Suppressor macrophage (primary cell): ENCODE data around the gene GAS2L1.
A peak's percentile ranks its signal among the peaks of the same experiment; 100 is the strongest.

Experiments used
- DNase-seq, 4 experiments: peaks; one replicate each; pipeline ENCODE4 v3.0.0-alpha.2; 2020 to 2022

Gene GAS2L1

GRCh38 chr22:29328055-29328454 lies 21.6 kb downstream of the GAS2L1 start:
- no peak for DNase-seq

- no peak for DNase-seq
These were observed 22.4 kb downstream of the GAS2L1 start for GRCh38 chr22:29328566-29329500.

DNA sequence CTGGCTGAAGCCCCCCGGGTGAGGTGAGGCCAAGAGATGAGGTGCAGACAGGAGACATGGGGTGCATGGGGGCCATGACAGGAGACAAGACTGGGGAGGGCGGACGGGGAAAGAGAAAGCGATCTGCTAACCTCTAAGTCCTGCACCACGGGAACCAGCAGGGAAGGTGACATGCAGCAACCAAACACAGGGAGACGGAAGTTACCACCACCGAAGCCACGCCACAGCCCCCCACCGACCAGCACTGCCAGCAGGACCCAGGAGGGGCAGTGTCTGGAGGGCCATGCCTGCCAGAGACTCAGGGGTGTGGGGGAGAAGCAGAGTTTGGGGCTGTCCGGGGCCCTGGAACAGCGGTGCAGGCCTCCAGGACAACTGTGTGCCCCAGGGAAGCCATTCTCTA lies 23.1 kb downstream of the GAS2L1 start:
- no peak for DNase-seq

- no peak for DNase-seq
These were observed 23.8 kb downstream of the GAS2L1 start for GRCh38 chr22:29330291-29330690.

DNA sequence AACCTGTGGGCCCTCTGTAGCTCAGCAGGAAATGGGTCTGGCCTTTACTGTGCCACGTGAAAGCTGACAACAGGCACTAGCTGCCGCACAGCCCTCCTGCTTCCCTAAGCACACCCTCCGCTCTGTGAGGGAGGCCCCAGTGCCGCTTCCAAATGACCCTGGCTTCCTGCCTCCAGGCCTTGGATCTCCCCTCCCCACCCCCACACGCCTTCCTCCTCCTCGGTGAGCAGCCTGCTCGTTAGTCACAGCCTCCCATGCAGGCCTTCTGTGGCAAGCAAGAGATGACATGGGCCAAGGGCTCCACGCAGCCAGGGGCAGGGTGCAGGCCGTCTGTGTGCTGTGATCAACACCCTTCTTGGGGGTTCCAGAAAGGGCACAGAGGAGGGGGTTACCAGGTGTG lies 24.3 kb downstream of the GAS2L1 start:
- peak in 2 of 4 experiments; percentile 15 to 45 for DNase-seq

GRCh38 chr22:29331213-29331612 lies 24.8 kb downstream of the GAS2L1 start:
- DNase-seq, result no peak

GRCh38 chr22:29331658-29332300 lies 25.3 kb downstream of the GAS2L1 start:
- DNase-seq, result no peak

GRCh38 chr22:29332886-29333496 lies 26.5 kb downstream of the GAS2L1 start:
- DNase-seq, result no peak

- DNase-seq, result no peak
These were observed 27.7 kb downstream of the GAS2L1 start for GRCh38 chr22:29334148-29334547.

GRCh38 chr22:29334696-29335344 lies 28.4 kb downstream of the GAS2L1 start:
- no peak for DNase-seq

GRCh38 chr22:29335656-29336055 lies 29.2 kb downstream of the GAS2L1 start:
- DNase-seq, result no peak

GRCh38 chr22:29336751-29337490 lies 30.5 kb downstream of the GAS2L1 start:
- peak in 2 of 4 experiments; percentile 43 to 50 for DNase-seq

DNA sequence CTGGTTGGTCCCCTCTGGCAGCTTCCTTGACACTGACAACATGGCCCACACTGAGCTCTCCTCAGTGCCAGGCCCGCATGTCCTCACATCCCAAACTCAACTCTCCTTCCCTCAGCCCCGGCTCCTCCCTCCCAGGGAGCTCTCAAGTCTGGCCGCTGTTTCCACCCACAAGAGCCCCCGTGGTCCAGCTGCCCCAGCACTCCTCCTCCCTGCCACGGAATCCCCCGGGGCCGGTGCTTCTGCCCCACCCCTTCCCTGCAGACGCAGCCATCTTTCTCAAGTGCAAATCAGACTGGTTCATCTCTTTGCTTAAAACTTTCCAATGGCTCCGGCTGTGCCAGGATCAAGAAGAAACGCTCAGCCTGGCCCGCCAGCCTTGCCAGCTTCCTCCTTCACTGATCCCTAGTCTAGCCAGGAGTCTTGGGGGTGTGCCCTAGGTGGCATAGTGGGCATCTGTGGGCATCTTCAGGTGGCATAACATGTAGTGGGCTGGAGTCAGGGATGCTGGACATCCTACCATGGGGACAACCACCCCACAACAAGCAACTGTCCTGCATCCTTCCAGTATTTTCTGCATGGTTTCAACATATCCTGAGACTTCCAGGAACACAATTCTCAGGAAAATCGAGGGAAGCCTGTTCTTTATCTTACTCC lies 31.3 kb downstream of the GAS2L1 start:
- DNase-seq, result no peak

GRCh38 chr22:29338398-29338797 lies 31.9 kb downstream of the GAS2L1 start:
- DNase-seq, result no peak

DNA sequence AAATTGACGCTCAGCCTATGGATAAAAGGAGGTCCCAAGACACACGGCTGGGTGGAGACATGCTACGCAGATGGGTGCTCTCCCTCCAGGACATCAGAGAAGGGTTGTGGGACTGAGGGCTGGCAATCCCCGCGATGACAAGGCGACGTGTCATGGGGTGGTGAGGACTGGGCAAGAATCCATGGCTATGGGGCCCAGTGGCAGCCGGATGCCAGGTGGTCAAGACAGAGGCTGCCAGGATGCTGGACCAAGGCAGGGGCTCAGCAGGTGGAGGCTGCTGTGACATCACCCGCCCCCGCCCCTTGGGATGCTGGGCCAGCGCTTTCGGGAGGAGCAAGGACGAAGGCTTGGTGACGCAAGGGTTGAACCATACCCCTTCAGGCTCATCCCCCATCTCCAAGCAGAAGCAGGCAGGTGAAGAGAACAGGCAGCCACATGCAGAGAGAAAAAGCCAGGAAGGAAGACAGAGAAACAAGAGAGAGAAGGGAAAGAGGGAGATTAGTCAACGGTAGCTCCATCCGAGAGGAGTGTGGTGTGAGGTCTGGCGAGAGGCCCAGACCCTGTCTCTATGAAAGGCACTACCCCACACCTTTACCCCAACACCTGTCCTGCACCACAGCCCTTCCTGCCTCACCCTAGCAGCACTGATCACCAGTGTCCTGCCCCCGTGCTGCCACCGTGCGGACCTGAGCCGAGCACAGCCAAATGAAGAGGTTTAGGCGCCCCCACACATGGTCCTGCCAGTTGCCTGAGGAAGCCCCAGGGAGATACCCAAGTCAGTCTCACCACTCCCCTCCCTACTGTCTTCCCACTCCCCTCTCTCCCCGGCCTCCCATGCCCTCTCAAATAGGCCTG lies 33.2 kb downstream of the GAS2L1 start:
- DNase-seq, result no peak

- no peak for DNase-seq
These were observed 34.1 kb downstream of the GAS2L1 start for GRCh38 chr22:29340566-29340965.

DNA sequence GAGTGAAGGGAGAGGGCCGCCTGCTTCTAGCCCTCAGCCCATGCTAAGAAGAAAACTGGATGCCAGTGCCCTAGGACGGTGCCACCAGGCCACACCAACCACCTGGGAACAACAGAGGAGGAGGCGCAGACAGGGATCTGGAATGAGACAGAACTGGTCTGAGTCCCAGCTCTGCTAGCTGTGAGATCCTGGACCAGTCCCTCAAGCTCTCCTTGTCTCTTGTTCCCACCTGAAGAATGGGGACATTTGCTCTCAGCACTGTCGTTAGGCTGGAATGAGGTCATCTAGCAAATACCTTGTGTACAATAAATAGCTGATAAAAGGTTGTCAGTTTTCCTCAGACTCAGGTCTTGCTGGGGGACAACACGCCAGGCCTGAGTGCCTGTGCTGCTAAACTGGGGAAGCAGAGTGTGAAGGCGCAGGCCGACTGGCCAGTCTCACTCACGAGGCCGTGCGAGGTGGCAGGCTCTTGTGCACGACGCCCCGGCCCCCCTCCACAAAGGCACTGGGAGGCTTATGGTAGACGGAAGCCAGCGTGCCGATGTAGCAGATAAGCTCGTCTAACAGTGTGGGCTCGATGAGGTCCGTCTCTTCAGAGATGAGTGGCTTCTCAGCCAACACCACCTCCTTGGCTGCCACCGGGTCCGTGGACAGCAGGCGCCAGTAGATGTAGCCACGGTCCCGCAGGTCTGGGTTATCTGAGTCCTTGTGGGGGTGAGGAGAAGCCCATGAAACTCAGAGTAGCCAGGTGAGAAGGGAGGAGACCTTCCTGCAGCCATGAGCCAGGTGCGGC lies 34.8 kb downstream of the GAS2L1 start:
- DNase-seq, result no peak

GRCh38 chr22:29341849-29342127 lies 35.3 kb downstream of the GAS2L1 start:
- no peak for DNase-seq

GRCh38 chr22:29342177-29342576 lies 35.7 kb downstream of the GAS2L1 start:
- DNase-seq, result no peak
